Mesendoderm (in vitro differentiated cells): ENCODE results near the gene ZBTB49.
"Not testable (repeated sequence)": the region's sequence is repeated elsewhere in the genome, so short reads cannot be mapped to it uniquely, and the experiment has no call there.

Source experiments
- DNase-seq: peaks from one replicate; pipeline ENCODE4 v3.0.0; 2013
- H2AK5ac ChIP-seq: 2 replicates; pipeline ENCODE4 v1.6.1; 2013; ENCODE audit warnings: low read length, inconsistent platforms
- H2BK120ac ChIP-seq: 2 replicates; pipeline ENCODE4 v1.6.1; 2013; ENCODE audit warnings: low read depth, mild to moderate bottlenecking, low read length, moderate library complexity, mixed read lengths
- H2BK15ac ChIP-seq: replicated peaks from 2 replicates; pipeline ENCODE4 v1.6.1; 2013; ENCODE audit warnings: low read depth, mild to moderate bottlenecking, moderate library complexity
- H2BK5ac ChIP-seq: 2 replicates; pipeline ENCODE4 v1.6.1; 2013; ENCODE audit warnings: low read length, inconsistent platforms
- H3K18ac ChIP-seq: 2 replicates; pipeline ENCODE4 v1.6.1; 2013; ENCODE audit warnings: mild to moderate bottlenecking, low read length, mixed read lengths
- H3K23ac ChIP-seq: one replicate; pipeline ENCODE4 v1.6.1; 2013; ENCODE audit warnings: low read length
- H3K27ac ChIP-seq: 2 replicates; pipeline ENCODE4 v1.5.1; 2013; ENCODE audit warnings: low read depth, mild to moderate bottlenecking, inconsistent platforms, low read length, moderate library complexity
- H3K27me3 ChIP-seq: 2 replicates; pipeline ENCODE4 v1.6.1; 2013; ENCODE audit warnings: low read length, control low read depth, mild to moderate bottlenecking, inconsistent platforms; ENCODE audit not compliant: insufficient read depth, poor library complexity
- H3K36me3 ChIP-seq: 2 replicates; pipeline ENCODE4 v1.6.1; 2013; ENCODE audit warnings: low read length, inconsistent platforms; ENCODE audit not compliant: control insufficient read depth, insufficient read depth
- H3K4ac ChIP-seq: one replicate; pipeline ENCODE4 v1.6.1; 2013; ENCODE audit warnings: low read depth, mild to moderate bottlenecking, low read length, moderate library complexity
- H3K4me1 ChIP-seq: 2 replicates; pipeline ENCODE4 v1.6.1; 2013; ENCODE audit warnings: low read depth, low read length, inconsistent platforms; ENCODE audit not compliant: control insufficient read depth
- H3K4me2 ChIP-seq: 2 replicates; pipeline ENCODE4 v1.6.1; 2013; ENCODE audit warnings: low read length
- H3K4me3 ChIP-seq: 2 replicates; pipeline ENCODE4 v1.5.1; 2013; ENCODE audit warnings: mild to moderate bottlenecking, low read length
- H3K56ac ChIP-seq: one replicate; pipeline ENCODE4 v1.6.1; 2013; ENCODE audit warnings: low read length
- H3K79me1 ChIP-seq: 2 replicates; pipeline ENCODE4 v1.6.1; 2013; ENCODE audit warnings: low read length, inconsistent platforms
- H3K79me2 ChIP-seq: 2 replicates; pipeline ENCODE4 v1.6.1; 2013; ENCODE audit warnings: mild to moderate bottlenecking, low read length; ENCODE audit not compliant: control insufficient read depth, insufficient read depth
- H3K9ac ChIP-seq: 2 replicates; pipeline ENCODE4 v1.6.1; 2013; ENCODE audit warnings: low read length, inconsistent platforms
- H4K5ac ChIP-seq: one replicate; pipeline ENCODE4 v1.6.1; 2013; ENCODE audit warnings: low read length
- H4K8ac ChIP-seq: one replicate; pipeline ENCODE4 v1.6.1; 2013; ENCODE audit warnings: low read depth, mild to moderate bottlenecking, control low read depth, low read length, moderate library complexity
- WGBS: extraction: QIAGEN DNeasy Blood & Tissue Kit; methylation state at CpG from one replicate; pipeline ENCODE4 v1.1.7; 2013; ENCODE audit warnings: low lambda C conversion rate, missing lambda C conversion rate; ENCODE audit not compliant: insufficient coverage; ENCODE audit errors: extremely low coverage; 5-methylcytosine and 5-hydroxymethylcytosine counted together

ZBTB49 gene

GRCh38 chr4:4249342-4249741 lies 40.7 kb upstream of the ZBTB49 start:
- not testable (repeated sequence) for H3K18ac ChIP-seq, DNase-seq, H3K79me2 ChIP-seq, H3K4me2 ChIP-seq, H3K4me3 ChIP-seq, H3K23ac ChIP-seq, H3K9ac ChIP-seq, H4K5ac ChIP-seq, H2BK5ac ChIP-seq, H2BK120ac ChIP-seq, H3K79me1 ChIP-seq, H3K36me3 ChIP-seq, H3K56ac ChIP-seq, H3K4me1 ChIP-seq, H3K4ac ChIP-seq, H2BK15ac ChIP-seq, H4K8ac ChIP-seq, H3K27me3 ChIP-seq, H2AK5ac ChIP-seq, H3K27ac ChIP-seq
- whole genome bisulfite sequencing, result no CpG with 5 or more reads among the region's 15 CpGs

DNA sequence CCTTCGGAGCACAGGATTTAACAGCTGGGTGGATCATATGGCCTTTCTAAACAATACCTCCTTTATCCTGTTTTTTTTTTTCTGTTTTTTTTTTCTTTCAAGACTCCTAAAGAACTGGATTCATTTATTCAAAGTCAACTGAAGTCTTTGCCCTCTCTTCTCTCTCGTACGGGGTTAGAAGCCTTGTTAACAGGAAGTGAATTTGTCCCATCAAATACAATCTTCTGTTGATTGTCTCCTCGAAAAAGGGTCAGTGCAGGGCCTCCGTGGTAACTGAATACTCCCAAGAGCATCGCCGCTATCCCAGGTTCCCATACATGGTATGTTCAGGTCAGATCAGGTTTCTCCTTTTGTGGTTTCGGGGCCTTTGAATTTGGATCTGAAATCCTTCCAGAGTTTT lies 40.2 kb upstream of the ZBTB49 start:
- Histone ChIP-seq H2BK120ac (no peak overlapping the region), H3K27ac (no peak overlapping the region), H3K79me2 (no peaks in the 10 kb centered on the region), H3K4me2 (no peak overlapping the region), H3K4me1 (peaks cover 5% of the 10 kb centered on the region), H4K8ac (no peak overlapping the region), H4K5ac (no peak overlapping the region), H3K18ac (no peak overlapping the region), H3K79me1 (peaks cover 3% of the 10 kb centered on the region), H3K56ac (no peak overlapping the region), H3K36me3 (peaks cover 3% of the 10 kb centered on the region), H3K9ac (no peak overlapping the region), H3K27me3 (no peaks in the 10 kb centered on the region), H2AK5ac (no peak overlapping the region), H3K4ac (no peak overlapping the region), H3K4me3 (no peak overlapping the region), H2BK5ac (no peak overlapping the region), H2BK15ac (no peak overlapping the region), H3K23ac (no peak overlapping the region)
- DNase-seq, result no peak
- WGBS, result no CpG with 5 or more reads among the region's 8 CpGs

- Histone ChIP-seq H3K27ac (no peak overlapping the region), H3K4me2 (no peak overlapping the region), H2BK15ac (no peak overlapping the region), H3K4ac (no peak overlapping the region), H4K8ac (no peak overlapping the region), H3K23ac (no peak overlapping the region), H2BK5ac (no peak overlapping the region), H4K5ac (no peak overlapping the region), H3K79me1 (no peaks in the 10 kb centered on the region), H3K4me1 (no peaks in the 10 kb centered on the region), H3K4me3 (no peak overlapping the region), H2BK120ac (no peak overlapping the region), H3K18ac (no peak overlapping the region), H2AK5ac (no peak overlapping the region), H3K36me3 (no peaks in the 10 kb centered on the region), H3K9ac (no peak overlapping the region), H3K27me3 (no peaks in the 10 kb centered on the region), H3K79me2 (no peaks in the 10 kb centered on the region), H3K56ac (no peak overlapping the region)
- WGBS, result no CpG with 5 or more reads among the region's 11 CpGs
- DNase-seq, result no peak
Observed at GRCh38 chr4:4254199-4254598, 35.9 kb upstream of the ZBTB49 start.

DNA sequence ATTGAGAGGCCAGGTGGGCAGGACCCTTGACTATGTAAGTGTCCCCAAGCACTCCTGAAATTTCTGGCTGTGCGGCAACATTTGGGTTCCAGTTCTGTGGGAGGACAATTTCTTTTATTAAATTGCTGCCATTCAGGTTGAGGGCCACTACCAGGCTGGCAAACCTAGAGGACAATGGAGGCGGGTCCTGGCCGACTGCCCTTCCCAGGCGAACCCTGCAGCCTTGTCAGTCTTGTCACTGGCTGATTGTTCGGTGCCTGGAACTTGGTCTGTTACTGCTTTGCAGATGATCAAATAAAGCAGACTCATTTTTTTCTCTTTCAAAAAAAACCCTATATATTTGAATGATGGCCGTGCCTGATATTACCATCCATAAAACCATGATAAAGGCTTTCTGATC lies 35.4 kb upstream of the ZBTB49 start:
- Histone ChIP-seq H2BK15ac (no peak overlapping the region), H3K23ac (no peak overlapping the region), H3K79me2 (no peaks in the 10 kb centered on the region), H3K79me1 (no peaks in the 10 kb centered on the region), H4K5ac (no peak overlapping the region), H3K4me1 (no peaks in the 10 kb centered on the region), H3K4me2 (no peak overlapping the region), H3K56ac (no peak overlapping the region), H4K8ac (no peak overlapping the region), H3K9ac (no peak overlapping the region), H3K4me3 (no peak overlapping the region), H3K27ac (no peak overlapping the region), H2BK5ac (no peak overlapping the region), H3K36me3 (no peaks in the 10 kb centered on the region), H2BK120ac (no peak overlapping the region), H3K18ac (no peak overlapping the region), H2AK5ac (no peak overlapping the region), H3K4ac (no peak overlapping the region), H3K27me3 (no peaks in the 10 kb centered on the region)
- DNase-seq, result no peak
- no CpG with 5 or more reads among the region's 6 CpGs for WGBS

DNA sequence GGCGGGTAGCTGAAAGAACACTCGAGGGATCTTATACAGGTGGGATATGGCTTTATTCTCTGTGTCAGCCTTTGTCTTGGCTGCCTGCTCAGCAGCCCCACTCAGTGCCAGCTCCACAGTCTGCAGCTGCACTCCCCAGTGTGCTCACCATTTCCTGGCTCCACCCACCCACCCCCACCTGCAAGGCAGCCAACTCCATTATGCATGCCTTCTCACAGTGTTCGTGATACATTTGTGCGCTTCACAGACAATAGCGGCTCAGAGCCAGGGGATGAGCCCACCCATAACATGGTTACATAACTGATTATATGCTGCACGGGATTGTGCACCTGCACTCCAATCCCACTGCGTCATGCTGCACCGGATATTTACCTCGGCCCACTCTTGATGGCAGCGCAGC lies 33.3 kb upstream of the ZBTB49 start:
- H2AK5ac ChIP-seq, result no peak overlapping the region
- H3K18ac ChIP-seq, result no peak overlapping the region
- H3K23ac ChIP-seq, result no peak overlapping the region
- H4K5ac ChIP-seq, result no peak overlapping the region
- no peak overlapping the region for H2BK5ac ChIP-seq
- no peak overlapping the region for H3K9ac ChIP-seq
- H3K27me3 ChIP-seq, result no peaks in the 10 kb centered on the region
- no peak overlapping the region for H3K56ac ChIP-seq
- no peak overlapping the region for H3K4ac ChIP-seq
- H3K27ac ChIP-seq, result no peak overlapping the region
- H2BK15ac ChIP-seq, result no peak overlapping the region
- no peaks in the 10 kb centered on the region for H3K36me3 ChIP-seq
- no peaks in the 10 kb centered on the region for H3K79me1 ChIP-seq
- no peaks in the 10 kb centered on the region for H3K79me2 ChIP-seq
- no peak overlapping the region for H4K8ac ChIP-seq
- no peaks in the 10 kb centered on the region for H3K4me1 ChIP-seq
- H2BK120ac ChIP-seq, result no peak overlapping the region
- DNase-seq, result peak; percentile 13
- H3K4me2 ChIP-seq, result no peak overlapping the region
- WGBS, result no CpG with 5 or more reads among the region's 10 CpGs
- no peak overlapping the region for H3K4me3 ChIP-seq

DNA sequence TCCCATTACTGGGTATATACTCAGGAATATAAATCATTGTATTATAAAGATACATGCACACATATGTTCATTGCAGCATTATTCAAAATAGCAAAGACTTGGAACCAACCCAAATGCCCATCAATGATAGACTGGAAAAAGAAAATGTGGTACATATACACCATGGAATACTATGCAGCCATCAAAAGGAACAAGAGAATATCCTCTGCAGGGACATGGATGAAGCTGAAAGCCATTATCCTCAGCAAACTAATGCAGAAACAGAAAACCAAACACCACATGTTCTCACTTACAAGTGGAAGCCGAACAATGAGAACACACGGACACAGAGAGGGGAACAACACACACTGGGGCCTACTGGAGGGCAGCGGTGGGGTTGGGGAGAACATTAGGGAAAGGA lies 32.3 kb upstream of the ZBTB49 start:
- H3K79me1 ChIP-seq, H3K4me1 ChIP-seq, H3K27ac ChIP-seq, H3K18ac ChIP-seq, H3K4me3 ChIP-seq, H3K36me3 ChIP-seq, H2BK120ac ChIP-seq, H2BK15ac ChIP-seq, DNase-seq, H4K8ac ChIP-seq, H3K79me2 ChIP-seq, H3K27me3 ChIP-seq, H3K9ac ChIP-seq, H2BK5ac ChIP-seq, H3K4ac ChIP-seq, H2AK5ac ChIP-seq, H3K23ac ChIP-seq, H3K4me2 ChIP-seq, H3K56ac ChIP-seq, H4K5ac ChIP-seq: not testable (repeated sequence)
- no CpG with 5 or more reads among the region's 3 CpGs for WGBS
